Neuron (in vitro differentiated cells): ENCODE data around the gene EFNA2.

Experiments
- H2AFZ ChIP-seq: one replicate; pipeline ENCODE4 v1.6.1; 2013; ENCODE audit warnings: low read depth, mild to moderate bottlenecking, inconsistent platforms, low read length, moderate library complexity
- H3K27me3 ChIP-seq: one replicate; pipeline ENCODE4 v1.6.1; 2013; ENCODE audit warnings: low read length; ENCODE audit not compliant: insufficient read depth
- H3K36me3 ChIP-seq: one replicate; pipeline ENCODE4 v1.6.1; 2013; ENCODE audit warnings: low read length; ENCODE audit not compliant: insufficient read depth
- H3K4me1 ChIP-seq: one replicate; pipeline ENCODE4 v1.6.1; 2013; ENCODE audit warnings: low read length; ENCODE audit not compliant: insufficient read depth
- H3K4me3 ChIP-seq: 2 replicates; pipeline ENCODE4 v1.5.1; 2013; ENCODE audit warnings: mild to moderate bottlenecking, low read length, moderate library complexity
- H3K9me3 ChIP-seq: one replicate; pipeline ENCODE4 v1.6.1; 2013; ENCODE audit warnings: low read length

EFNA2 gene

DNA sequence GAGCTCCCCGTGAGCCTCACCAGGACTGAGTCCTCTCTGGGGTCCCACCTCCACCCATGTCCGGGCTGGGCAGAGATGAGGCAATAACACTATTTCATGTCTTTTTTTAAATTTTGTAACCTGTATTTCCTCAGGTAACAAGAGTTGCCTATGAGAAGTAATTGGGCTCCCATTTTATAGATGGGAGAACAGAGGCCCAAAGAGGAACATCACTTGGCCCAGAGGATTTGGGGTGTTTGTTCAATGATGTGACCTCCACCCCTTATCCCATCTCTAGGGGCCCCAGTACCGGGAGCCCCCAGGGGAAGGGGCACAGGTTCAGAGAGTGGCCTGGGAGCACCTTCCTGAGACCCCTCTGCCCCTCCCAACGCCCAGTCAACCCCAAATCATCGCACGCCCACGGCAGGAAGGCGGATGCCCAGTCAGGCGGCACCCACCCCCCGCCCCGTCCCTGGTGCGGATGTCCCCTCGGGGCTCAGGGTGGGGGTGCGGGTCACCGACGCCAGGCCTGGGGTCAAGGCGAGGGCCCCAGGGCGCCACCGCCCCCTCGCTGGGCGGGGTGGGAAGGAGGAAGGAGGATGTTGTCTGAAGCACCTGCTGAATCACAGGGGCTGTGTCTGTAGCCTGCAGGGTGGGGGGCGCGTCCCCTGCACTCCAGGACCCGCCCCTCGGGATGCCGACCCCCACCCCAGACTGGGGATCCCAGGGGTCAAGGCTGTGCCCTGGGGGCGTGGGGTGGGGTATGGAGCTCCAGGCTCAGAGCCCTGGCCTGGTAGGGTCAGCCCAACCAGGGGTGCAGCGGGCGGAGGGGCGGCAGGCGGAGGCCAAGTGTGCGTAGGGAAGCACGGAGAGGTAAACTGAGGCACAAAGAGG lies 25.6 kb upstream of the EFNA2 start:
- Histone ChIP-seq H3K4me3 (no peak overlapping the region), H3K36me3 (peaks cover 31% of the 10 kb centered on the region), H3K27me3 (no peaks in the 10 kb centered on the region), H3K4me1 (peaks cover 76% of the 10 kb centered on the region), H3K9me3 (no peaks in the 10 kb centered on the region), H2AFZ (no peak overlapping the region)

DNA sequence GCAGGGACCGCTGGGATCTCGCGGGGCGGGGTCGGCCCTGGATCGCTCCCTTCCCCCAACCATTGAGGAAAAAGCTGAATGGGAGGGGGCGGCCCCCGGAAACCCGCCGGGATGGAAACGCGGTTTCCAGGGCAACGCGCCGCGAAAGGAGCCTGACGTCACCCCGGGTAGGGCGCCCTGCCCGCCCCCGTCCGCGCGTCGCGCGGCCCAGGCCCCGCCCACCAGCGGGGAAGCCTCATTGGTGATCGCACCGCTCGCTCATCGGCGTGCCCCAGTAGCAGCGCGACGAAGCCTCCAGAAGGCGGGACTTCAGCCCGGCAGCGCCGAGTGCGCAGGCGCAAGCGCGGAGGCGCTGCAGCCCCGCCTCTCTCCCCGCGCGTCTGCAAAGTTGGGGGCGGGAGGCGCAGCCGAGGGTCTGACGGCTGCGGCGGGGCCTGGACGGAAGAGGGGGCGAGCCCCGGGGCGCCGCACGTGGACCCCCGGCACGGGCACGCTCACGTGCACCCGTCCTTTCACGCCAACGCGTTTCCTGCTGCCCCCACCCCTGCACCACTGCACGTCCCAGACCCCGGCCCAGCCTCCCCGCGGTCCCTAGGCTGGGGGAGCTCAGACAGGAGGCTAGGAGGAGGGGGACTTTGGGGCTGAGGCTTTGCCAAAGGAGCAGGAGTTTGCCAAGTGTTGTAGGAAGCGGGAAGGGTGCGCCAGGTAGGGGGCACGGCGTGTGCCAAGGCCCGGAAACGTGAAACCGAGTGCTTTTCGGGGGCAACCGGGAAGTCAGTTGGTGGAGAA lies 24.7 kb upstream of the EFNA2 start:
- no peaks in the 10 kb centered on the region for H3K9me3 ChIP-seq
- H3K27me3 ChIP-seq = no peaks in the 10 kb centered on the region
- peaks cover 23% of the 10 kb centered on the region for H3K36me3 ChIP-seq
- H2AFZ ChIP-seq = no peak overlapping the region
- peak overlapping the region; percentile 69 for H3K4me3 ChIP-seq
- H3K4me1 ChIP-seq = peaks cover 77% of the 10 kb centered on the region

DNA sequence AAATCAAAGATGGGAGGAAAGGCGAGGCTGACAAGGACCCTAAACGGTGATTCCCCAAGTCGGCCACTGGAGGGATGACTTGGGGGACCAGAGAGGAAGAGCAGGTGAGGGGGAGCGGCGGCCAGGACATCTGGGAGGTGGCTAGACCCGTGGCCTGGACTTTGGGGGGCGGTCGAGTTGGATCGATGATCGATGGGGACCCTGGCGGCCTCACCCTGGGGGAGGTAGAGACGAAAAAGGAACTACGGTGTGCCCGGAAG lies 24.2 kb upstream of the EFNA2 start:
- peaks cover 20% of the 10 kb centered on the region for H3K36me3 ChIP-seq
- H2AFZ ChIP-seq = no peak overlapping the region
- no peaks in the 10 kb centered on the region for H3K27me3 ChIP-seq
- H3K9me3 ChIP-seq = no peaks in the 10 kb centered on the region
- peak overlapping the region; percentile 69 for H3K4me3 ChIP-seq
- peaks cover 79% of the 10 kb centered on the region for H3K4me1 ChIP-seq

DNA sequence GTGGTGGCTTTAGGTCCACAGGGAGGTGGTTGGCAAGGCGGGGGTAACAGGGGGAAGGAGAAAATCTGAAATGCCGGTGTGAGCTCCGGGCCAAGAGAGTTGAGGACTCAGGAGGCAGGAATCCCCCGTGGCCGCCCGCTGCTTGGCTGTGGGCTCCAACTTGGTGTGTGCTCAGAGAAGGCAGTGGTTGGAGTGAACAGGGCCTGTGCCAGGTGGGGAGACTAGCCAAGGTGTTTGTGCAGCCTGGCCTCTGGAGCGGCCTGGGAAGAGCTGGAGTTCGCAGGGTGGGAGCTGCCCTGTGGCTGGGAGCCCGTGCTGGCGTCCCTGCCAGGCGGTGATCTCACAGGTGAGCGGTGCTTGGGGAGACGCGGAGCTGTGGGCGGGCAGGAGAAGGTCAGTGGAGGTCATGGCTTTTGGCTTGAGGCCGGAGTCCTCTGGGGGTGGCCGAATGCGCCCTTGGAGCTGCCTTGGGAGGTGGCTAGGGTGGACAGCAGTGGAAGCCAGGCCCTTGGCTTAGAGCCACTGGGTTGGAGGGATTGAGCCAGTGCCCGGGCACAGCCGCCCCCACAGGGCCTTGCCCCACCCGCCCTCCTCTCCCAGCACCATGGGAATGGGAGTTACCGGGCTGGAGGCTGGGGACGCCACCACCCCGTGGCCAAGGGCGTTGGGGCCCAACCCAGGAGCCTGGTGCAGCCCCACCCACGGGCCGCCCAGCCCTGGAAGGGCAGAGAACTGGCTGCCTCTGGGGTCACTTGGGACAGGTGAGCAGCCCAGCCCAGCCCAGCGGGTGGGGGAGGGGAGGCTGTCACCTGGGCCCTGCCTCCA lies 23.7 kb upstream of the EFNA2 start:
- H3K4me3 ChIP-seq = peak overlapping the region; percentile 69
- no peaks in the 10 kb centered on the region for H3K9me3 ChIP-seq
- no peaks in the 10 kb centered on the region for H3K27me3 ChIP-seq
- no peak overlapping the region for H2AFZ ChIP-seq
- H3K36me3 ChIP-seq = peaks cover 14% of the 10 kb centered on the region
- peaks cover 74% of the 10 kb centered on the region for H3K4me1 ChIP-seq

DNA sequence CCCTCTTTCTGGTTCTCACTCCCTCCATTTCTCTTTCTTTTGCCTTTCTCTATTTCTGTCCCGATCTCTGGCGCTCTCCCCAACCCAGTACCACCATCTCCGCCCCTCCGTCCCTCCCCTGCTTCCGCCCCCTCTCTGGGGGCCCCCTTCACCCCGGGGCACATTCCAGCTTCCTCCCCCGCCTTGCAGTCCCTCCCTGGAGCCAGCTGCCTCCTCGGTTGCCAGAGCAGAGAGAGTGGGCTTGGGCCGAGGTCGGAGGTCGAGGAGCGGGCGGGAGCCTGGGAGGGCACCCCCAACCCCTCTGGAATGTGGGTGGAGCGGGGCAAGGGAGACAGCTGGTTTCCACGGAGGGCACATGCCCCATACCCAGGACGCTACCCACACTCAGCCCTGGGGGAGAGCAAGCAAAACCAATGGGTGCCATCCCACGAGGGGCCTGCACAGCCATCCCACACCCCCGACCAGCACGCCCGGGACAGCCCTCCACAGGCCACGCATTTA lies 23.0 kb upstream of the EFNA2 start:
- Histone ChIP-seq H3K4me3 (no peak overlapping the region), H3K4me1 (peaks cover 76% of the 10 kb centered on the region)

DNA sequence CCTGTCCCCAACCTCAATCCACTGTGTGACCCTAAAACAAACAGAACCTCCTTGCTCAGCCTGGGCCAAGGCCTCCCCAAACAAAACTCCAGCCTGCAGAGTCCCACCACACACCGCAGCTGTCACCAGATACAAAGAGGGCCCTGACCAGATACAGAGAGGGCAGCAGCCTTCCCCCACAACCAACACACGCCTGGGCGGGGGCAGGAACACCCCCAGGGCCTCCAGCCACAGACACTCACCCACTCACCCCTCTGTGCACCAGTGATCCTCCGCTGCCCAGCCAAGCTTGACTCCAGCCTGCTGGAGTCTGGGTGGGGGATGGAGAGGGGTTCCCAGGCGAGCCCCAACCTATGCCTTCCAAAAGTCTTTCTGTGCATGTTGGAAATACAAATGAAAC lies 22.5 kb upstream of the EFNA2 start:
- Histone ChIP-seq H3K36me3 (peaks cover 3% of the 10 kb centered on the region), H3K4me3 (no peak overlapping the region), H3K9me3 (no peaks in the 10 kb centered on the region), H3K4me1 (peaks cover 76% of the 10 kb centered on the region), H3K27me3 (no peaks in the 10 kb centered on the region), H2AFZ (no peak overlapping the region)

More for the DNA sequence above, 23.0 kb upstream of the EFNA2 start:
- peaks cover 8% of the 10 kb centered on the region for H3K36me3 ChIP-seq
- no peaks in the 10 kb centered on the region for H3K27me3 ChIP-seq
- no peaks in the 10 kb centered on the region for H3K9me3 ChIP-seq
- H2AFZ ChIP-seq = no peak overlapping the region

DNA sequence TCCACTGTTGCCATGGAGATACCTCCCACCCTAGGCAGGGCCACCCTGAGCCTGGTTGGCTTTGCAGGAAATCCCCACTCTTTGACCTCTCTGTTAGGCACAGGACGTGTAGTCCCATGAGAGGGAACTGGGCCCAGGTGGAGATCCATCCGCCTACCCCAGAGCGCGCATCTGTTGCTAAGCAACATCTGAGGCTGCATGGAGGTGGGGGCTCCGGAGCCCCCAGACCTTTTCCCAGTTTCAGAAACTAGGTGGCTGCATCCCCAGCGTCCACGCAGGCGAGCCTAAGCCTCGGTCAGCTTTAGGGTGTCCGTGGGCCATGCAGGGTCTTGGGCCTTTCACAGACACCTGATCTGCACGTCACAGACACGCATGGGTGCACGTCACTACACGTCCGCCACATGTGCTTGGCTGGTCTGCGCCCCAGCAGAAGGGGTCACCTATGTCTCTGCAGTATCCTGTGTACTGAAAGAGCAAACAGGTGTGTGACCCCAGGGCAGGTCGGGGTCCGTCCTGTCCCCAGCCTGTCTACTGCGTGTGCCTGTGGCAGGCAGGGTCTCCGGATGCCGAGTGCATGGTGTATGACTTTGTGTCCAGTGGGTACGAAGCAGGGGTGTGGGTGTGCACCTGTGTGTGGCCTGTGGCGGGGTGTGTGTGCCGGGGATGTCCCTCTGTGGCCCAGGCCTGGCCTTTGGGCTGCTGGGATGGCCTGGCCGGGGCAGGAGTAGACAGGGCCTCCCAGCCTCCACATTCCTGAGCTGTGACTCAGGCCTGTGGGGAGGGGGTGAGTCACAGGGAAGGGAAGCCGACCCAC lies 20.7 kb upstream of the EFNA2 start:
- Histone ChIP-seq H2AFZ (no peak overlapping the region), H3K4me1 (peaks cover 74% of the 10 kb centered on the region), H3K4me3 (no peak overlapping the region)

DNA sequence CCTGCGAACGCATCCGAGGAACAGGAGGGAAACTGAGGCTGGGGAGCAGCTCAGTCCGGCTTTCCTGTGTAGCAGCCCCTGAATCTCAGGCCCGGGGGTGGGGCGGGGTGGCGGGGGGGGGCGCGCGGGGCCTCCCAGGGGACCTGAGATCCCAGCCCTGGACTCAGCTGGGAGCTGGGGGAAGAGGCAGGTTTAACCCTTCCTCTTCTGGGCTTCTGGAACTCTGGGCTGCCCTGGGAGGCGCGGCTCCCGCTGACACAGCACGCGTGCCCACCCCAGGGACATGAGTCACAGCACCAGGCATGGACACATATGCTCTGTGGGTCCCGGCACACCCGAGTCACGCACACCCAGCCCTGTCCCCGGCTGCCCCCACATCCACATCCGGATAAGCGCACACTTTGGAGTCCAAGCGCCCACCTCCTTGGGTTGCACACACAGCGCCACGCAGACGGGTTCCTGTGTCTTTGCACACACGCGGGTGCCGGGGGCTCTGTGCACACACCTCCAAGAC lies 20.0 kb upstream of the EFNA2 start:
- Histone ChIP-seq H3K4me1 (peaks cover 75% of the 10 kb centered on the region), H2AFZ (no peak overlapping the region), H3K36me3 (peaks cover 6% of the 10 kb centered on the region), H3K27me3 (no peaks in the 10 kb centered on the region), H3K4me3 (peak overlapping the region; percentile 2), H3K9me3 (no peaks in the 10 kb centered on the region)

More for the DNA sequence above, 20.7 kb upstream of the EFNA2 start:
- Histone ChIP-seq H3K36me3 (no peaks in the 10 kb centered on the region), H3K27me3 (no peaks in the 10 kb centered on the region), H3K9me3 (no peaks in the 10 kb centered on the region)

DNA sequence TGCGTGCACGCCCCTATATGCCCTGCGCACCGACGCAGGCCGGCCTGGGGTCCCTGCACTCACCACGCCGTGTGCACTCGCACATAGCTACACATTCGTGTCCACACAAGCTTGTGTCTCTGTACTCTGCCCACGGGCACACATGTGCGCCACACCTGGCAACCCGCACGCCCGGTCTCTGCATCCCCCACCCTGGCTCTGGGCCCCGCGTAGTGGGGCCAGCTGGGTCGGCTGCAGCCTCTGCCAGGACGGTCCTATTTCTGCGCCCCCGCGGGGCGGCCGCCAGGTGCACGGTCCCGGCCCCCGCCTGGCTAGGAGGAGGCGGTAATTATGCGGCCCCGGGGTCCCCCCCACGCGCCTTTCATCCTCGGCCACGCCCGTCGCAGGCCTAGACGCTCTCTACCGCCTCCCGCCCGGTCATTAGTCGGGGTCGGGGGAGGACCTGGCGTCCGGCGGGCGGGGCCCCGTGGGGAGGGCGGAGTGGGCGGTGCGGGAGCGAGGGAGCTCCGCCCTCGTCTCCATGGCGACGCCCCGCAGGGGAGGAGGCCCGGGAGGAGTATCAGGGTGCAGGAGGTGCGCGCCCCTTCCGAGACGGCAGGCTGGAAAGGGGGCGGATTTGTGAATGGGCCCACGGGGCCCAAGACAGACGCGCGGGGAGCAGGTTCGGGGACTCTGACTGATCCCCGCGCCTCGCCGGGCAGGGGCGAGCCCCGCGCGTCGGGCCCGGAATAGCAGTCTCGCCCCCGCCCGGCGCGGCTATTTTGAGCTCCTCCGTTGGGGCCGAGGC lies 19.4 kb upstream of the EFNA2 start:
- Histone ChIP-seq H3K36me3 (peaks cover 13% of the 10 kb centered on the region), H3K9me3 (no peaks in the 10 kb centered on the region), H3K4me1 (peaks cover 79% of the 10 kb centered on the region), H3K4me3 (peak overlapping the region; percentile 36), H3K27me3 (no peaks in the 10 kb centered on the region), H2AFZ (no peak overlapping the region)

DNA sequence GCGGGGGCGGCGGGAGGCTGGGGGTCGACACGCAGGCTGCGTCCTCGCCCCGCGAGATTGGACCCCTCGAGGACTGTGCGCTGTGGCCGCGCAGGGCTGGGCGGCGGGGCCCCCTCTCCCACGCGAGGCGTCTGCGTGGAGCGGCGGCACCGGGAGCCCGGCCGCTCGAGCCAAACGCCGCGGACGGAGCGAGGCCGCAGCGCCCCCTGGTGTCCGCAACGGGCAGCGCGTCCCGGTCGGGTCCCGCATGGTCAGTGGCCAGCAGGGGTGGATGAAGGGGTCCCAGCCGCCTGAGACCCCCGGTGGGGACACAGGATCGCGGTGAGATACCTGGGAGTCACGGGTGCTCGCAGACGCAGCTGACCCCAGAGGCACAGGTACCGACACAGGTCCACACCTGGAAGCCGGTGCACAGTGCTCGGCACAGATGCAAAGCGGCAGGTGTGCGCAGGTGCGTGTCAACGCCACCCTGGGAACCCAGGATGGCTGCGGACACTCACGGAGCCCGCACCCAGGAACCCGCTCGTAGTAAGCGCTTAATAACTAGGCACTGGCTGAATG lies 18.7 kb upstream of the EFNA2 start:
- Histone ChIP-seq H2AFZ (no peak overlapping the region), H3K27me3 (no peaks in the 10 kb centered on the region), H3K4me3 (peak overlapping the region; percentile 36), H3K4me1 (peaks cover 79% of the 10 kb centered on the region), H3K36me3 (peaks cover 19% of the 10 kb centered on the region), H3K9me3 (no peaks in the 10 kb centered on the region)

DNA sequence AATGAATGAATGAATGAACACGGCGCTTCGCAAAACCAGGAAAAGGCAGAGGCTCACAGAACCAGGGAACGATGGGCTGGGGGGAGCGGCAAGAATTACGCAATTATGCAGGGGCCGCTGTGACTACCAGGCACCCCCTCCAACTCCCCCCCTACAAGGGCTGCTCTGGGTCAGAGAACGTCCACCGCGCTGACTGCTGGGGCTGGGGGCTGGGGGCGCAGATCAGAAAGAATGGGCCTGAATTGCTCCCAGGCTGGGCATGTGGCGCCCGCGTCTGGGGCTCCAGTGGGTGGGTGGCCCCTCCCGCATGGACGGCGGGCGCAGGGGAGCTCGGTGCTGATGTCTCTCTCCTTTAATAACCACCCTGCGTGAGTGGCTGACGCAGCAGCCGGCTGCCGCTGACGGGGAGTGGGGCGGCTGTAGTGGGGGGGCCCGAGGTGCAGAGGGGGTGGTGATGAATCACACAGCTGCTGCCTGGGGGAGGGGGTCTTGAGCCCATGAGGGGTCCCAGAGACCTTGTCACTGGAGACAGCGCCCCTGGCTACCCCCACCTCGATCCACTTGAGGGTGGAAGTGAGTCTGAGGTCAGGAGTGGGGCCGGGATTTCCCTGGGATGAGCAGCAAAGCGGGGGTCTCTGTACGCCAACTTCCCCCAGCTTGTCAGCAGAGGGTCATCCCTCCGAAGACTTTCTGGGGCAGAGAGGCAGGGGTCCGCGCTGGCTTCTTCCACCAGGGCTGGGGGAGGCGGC lies 18.0 kb upstream of the EFNA2 start:
- no peak overlapping the region for H2AFZ ChIP-seq
- peak overlapping the region; percentile 36 for H3K4me3 ChIP-seq
- peaks cover 26% of the 10 kb centered on the region for H3K36me3 ChIP-seq
- no peaks in the 10 kb centered on the region for H3K27me3 ChIP-seq
- no peaks in the 10 kb centered on the region for H3K9me3 ChIP-seq
- H3K4me1 ChIP-seq = peaks cover 75% of the 10 kb centered on the region
